Activated CD4-positive, alpha-beta T cell treated with anti-CD3 and anti-CD28 coated beads for 24 hours (primary cell): ENCODE data around the gene SLC6A12.

Experiments
- DNase-seq, 2 donors: peaks; one replicate each; pipeline ENCODE4 v3.0.0-alpha.2; 2020; ENCODE audit warnings: low read depth in 2 of 2

Gene SLC6A12

GRCh38 chr12:163406-163986, 50.5 kb downstream of the SLC6A12 start:
- no peak for DNase-seq

DNA sequence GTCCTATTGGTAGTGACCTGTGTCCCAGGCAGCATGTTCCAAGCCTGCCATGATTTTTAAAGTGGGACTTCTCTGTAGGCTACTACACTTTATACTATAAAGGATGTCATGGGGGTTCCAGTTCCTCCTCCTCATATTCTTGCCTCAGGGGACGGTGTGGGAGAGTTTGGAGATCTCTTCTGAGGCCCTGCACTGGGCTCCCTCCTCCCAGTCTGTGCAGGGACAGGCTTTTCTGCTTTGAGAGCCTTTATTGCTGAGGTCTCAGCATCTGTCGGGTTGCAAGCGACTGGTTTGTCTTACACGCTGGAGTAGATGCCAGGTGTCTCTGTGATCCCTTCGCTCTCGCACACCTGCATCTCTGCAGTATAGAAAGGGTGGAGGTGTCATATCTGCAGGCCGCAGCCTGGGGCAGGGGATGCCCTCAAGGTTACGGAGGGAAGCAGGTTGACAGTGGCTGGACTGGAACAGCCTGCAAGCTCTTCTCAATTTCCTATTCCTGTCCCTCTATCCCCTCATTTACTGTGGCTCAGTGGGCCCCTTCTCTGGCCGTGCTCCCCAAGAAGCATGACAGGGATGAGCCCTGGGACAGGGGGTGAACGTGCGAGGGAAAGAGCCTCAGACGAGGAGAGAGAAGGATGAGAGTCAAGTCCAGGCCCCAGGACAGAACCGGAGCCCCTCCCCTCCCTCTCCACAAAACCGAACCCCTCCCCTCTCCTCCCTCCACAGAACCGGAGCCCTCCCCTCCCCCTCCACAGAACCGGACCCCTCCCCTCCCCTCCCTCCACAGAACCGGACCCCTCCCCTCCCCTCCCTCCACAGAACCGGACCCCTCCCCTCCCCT, 51.3 kb downstream of the SLC6A12 start:
- DNase-seq = no peak

GRCh38 chr12:161823-162222, 52.1 kb downstream of the SLC6A12 start:
- DNase-seq = no peak

DNA sequence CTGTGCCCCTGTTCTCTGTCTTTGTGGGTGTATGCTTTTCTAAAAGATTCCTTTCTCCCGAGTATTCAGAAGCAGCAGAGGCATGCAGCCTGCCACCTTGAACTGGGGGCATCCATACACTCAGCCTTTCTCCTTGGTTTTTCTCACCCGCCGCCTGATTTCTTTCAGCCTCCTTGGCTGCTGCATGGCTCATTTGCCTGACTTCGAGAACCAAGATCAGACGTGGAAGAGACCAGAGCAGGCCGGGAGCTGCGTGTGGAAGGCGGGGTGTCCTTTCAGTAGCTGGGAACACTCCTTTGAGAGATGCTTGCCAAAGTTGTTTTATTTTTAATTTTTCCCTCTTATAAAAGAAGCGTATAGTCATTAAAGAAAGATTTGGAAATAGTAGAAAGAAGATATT, 53.1 kb downstream of the SLC6A12 start:
- DNase-seq = no peak

- DNase-seq = no peak
Measured at GRCh38 chr12:159156-159782, 54.7 kb downstream of the SLC6A12 start.

GRCh38 chr12:157644-158043, 56.3 kb downstream of the SLC6A12 start:
- no peak for DNase-seq

DNA sequence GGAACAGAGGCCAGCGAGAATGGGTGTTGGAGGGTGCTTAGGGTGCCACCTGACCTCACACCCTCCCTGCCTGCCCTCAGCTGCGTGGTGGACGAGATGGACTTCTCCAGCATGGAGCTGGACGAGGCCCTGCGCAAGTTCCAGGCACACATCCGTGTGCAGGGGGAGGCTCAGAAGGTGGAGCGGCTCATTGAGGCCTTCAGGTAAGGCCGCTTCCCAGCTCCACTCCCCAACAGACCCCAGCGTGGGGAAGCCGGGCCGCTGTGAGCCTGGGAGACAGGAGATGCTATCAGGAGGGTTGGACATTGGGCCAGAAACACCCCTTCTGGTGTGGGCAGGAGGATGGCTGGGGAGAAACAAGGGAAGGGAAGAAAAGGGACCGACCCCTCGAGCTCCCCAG, 57.0 kb downstream of the SLC6A12 start:
- no peak for DNase-seq

DNA sequence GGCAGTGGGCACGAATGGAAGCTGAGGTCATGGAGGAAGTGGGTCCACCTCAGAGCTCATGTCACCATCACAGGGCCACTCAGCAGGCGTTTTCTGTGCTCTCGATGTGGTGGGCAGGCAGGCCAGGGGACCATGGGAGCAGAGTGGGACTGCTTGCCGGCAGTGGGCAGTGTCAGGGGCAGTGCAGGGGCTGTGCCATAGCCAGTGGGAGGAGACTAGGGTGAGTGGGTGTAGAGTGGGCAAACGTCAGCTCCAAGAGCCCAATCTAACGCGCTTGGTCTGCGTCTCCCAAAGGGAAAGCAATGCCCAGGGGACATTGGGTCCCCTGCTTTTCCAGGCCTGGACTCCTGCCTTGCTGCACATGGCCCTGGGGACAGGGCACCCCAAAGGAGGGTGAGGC, 58.3 kb downstream of the SLC6A12 start:
- no peak for DNase-seq

DNA sequence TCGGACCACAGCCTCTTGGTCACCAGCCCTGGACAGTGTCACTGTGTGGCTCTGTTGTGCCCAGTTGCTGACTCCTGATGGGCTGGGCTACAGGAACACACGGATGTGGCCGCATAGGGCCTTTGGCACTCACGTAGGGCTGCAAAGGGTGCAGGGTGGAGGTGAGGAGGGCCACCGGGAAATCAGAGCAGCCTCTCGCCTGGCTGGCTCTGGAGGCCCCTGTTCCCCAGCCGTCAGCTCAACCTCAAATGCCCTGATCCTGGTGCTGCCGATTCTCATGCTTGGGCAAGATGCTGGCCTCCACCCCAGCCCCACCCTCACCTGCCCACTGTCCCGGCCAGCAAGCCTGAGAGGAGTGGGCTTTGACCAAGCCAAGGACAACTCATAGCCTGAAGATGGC, 59.0 kb downstream of the SLC6A12 start:
- no peak for DNase-seq

DNA sequence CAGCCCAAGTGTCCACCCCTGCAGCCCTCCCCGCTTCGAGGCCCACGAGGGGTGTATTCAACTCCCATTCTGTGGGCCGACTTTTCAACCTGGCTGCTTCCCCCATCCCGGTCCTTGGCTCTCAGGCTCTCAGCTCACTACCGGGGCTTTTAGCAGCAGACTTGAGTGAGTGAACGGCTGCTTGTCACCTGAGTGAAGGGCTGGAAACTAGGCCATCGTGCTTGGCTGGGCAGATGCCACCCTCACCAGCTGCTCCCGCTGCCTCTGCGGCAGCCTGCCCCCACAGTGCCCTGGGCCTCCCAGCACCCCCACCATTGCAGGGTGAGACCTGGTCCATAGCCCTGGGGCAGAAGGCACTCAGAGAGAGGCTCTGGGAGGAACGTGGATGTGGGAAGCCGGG, 59.9 kb downstream of the SLC6A12 start:
- no peak for DNase-seq

GRCh38 chr12:153080-153746, 60.7 kb downstream of the SLC6A12 start:
- DNase-seq = peak; percentile 26 to 56

GRCh38 chr12:152440-152839, 61.5 kb downstream of the SLC6A12 start:
- DNase-seq = no peak

DNA sequence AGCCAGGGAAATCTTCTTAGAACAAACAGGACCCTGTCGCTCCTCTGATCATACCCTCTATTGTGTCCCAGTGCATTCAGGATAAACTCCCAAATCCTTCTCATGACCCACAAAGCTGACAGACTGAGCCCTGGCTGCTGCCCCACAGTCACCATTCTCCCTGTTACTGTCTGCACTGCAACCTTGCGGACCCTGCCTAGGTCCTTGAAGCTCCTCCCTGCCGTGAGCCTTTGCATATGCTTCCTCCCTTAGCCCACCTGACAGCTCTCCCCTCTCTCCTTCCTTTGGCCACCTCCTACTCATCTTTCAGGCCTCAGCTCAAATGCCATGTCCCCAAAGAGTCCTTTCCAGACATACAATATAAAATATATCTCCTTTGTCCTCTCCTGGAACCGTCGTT, 62.4 kb downstream of the SLC6A12 start:
- no peak for DNase-seq

DNA sequence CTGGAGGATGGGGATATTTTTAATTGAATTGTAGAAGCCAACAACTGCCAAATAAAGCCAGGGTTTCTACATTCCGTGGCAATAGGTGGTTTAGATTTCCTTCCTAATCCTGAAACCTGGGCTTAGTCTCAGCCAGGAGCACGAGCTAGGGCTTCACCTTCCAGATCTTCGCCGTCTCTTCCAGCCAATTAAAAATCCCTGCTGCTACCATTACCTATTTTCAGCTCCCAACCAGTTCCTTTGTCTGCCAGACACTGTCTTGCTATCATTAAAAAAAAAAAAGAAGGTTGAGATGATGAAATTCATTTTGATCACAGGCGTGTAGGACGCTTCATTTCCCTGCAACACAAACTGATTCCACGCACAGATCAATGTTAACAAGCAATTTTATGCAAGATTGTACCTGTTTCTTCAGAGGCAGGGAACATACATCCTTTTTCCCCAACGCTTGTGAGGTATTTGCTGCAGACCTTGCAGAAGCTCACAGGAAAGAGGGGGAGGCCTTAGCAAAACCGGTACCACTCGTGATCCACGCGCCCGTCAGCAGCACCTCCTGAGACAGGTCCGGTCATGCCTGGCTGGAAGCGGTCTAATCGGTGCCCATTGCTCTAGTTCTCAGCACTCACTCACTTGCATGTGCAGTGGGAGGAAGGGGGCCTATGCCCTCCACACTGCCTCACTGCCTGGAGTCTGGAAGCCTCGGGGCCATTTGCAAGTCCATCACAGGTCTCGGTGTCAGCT, 65.1 kb downstream of the SLC6A12 start:
- no peak for DNase-seq

- DNase-seq = no peak
Measured at GRCh38 chr12:147242-147641, 66.7 kb downstream of the SLC6A12 start.

GRCh38 chr12:145369-145960, 68.5 kb downstream of the SLC6A12 start:
- no peak for DNase-seq

GRCh38 chr12:144650-145284, 69.2 kb downstream of the SLC6A12 start:
- DNase-seq = no peak

DNA sequence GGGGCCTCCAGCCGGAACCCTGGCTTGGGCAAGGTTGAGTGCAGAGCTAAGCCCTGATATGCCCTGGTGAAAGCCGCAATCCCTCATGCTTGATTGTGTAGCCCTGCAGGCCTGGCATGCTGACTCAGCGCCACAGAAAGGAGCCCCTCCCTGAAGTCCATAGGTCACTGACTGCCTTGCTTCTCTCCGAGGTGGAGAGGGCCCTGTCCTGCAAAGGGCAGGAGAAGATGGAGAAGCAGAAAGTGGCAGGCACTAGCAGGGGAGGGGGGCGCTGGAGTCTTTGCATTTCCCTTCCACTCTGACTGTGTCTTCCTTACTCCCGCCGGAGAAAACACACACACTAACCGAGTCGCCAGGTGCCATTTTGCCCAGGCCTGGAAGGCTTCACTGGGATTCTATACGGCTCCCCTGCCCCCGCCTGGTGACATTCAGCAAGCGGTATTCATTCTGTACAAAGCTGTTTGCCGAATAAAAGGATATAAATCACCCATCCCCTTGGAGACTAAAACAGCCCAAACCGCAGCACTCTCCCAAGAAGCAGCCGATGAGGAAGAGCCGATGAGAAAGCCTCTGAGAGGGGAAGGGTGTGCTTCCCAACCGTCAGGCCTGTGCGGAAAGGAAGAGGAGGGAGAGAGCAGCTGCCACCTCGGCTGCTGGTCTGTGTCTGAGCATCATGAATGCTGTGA, 69.8 kb downstream of the SLC6A12 start:
- DNase-seq = no peak

GRCh38 chr12:140162-140561, 73.8 kb downstream of the SLC6A12 start:
- no peak for DNase-seq
